C4-2B (cell line): ENCODE measurements around the gene COPB2.

Source experiments
- H3K27ac ChIP-seq: fragments of 450-650 bp; 2 replicates; pipeline ENCODE4 v1.5.1; 2017
- ZFX ChIP-seq: fragments of 450-650 bp; IDR thresholded peaks from 2 replicates; pipeline ENCODE4 v1.6.1; 2017
- TF ChIP-seq, protein P1 (sequence below): fragments of 450-650 bp; conservative IDR thresholded peaks from 2 replicates; pipeline ENCODE4 v1.5.1; 2017; ENCODE audit warnings: mild to moderate bottlenecking

The COPB2 gene

DNA sequence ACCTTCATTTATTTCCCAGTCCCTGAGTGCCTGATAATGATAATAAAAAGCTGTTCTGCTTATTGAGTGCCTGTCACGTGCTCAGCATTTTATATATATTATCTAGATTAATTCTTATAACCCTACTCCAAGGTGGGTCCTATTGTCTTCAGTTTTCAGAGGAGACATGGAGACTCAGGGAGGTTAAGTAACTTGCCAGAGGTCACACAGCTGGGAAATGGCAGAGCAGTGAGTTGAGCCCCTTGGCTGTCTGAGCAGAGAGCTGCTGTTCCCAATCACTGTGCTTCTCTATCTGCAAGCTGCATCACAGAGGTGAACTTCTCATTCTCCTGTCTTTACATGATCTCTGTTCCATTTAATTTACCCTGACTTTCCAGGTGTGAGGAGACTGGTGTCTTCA is 77.9 kb downstream of the COPB2 start:
- TF ChIP-seq ZFX, result no peak
- TF ChIP-seq, protein P1, sequence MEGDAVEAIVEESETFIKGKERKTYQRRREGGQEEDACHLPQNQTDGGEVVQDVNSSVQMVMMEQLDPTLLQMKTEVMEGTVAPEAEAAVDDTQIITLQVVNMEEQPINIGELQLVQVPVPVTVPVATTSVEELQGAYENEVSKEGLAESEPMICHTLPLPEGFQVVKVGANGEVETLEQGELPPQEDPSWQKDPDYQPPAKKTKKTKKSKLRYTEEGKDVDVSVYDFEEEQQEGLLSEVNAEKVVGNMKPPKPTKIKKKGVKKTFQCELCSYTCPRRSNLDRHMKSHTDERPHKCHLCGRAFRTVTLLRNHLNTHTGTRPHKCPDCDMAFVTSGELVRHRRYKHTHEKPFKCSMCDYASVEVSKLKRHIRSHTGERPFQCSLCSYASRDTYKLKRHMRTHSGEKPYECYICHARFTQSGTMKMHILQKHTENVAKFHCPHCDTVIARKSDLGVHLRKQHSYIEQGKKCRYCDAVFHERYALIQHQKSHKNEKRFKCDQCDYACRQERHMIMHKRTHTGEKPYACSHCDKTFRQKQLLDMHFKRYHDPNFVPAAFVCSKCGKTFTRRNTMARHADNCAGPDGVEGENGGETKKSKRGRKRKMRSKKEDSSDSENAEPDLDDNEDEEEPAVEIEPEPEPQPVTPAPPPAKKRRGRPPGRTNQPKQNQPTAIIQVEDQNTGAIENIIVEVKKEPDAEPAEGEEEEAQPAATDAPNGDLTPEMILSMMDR, result no peak
- no peak overlapping the region for H3K27ac ChIP-seq

DNA sequence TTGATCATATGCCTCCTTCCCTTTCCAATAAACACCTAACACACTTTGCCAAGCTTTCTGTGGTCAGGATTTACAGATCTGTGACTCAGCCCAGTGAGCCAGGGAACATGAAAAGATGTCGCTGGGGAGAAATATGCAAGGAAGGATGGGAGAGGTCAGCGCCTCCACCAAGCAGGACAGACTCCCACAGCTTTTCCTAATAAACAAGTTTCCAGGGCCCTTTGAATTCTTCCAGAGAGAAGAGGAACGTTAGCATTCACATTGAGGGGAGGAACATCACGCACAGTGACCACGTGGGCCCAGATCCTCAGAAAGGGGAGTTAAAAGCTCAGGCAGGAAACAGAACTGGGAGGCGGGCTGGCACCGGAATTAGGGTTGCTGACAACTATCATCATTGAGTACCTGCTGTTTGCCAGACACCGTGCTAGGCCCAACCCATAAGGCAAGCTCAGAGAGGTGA is 78.9 kb downstream of the COPB2 start:
- H3K27ac ChIP-seq, result no peak overlapping the region
- TF ChIP-seq ZFX, result no peak
- TF ChIP-seq, protein P1, result no peak

DNA sequence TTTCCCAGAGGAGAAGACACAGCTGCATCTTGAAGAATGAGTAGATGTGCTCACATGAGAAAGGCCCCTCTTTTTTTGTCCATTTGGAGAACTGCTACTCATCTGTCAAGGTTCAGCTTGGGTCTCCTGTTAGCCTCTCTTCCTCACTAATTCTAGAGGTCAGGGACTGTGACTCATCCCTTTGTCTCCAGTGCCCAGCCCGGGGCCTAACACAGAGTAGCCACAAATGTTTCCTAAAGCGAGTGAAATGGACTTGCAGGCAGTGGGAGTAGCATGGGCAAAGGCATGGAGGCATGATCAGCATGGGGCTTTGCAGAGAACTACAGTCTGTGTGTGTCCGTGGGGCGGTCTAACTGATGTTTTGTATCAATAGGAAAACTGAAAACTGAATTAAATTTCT is 79.6 kb downstream of the COPB2 start:
- TF ChIP-seq, protein P1, result no peak
- no peak for TF ChIP-seq ZFX
- H3K27ac ChIP-seq, result no peak overlapping the region

DNA sequence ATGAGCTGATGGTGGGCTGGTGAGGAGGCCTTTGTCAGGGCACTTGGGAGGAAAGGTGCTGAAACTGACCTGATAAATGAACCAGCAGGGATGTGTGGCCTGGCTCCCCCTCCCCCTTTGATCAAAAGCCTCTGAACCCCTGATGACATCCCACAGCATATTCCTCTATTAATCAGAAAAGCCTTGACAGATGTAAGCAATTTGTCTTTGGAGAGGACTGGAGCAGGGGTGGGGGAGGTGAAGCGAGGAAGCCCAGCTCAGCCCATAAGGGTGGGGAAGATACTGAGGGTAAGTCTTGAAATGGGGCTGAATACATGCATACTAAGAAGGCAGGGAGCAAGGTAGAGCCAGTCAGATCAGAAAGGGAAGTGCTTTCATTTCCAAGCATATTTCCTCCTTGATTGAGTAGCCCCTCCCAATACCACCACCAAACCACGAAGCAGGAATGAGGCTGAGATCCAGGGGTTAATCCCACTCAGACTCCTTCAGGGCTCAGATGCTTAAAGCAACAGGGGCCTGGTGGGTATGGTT is 80.3 kb downstream of the COPB2 start:
- TF ChIP-seq ZFX, result no peak
- TF ChIP-seq, protein P1, result no peak
- H3K27ac ChIP-seq, result no peak overlapping the region

DNA sequence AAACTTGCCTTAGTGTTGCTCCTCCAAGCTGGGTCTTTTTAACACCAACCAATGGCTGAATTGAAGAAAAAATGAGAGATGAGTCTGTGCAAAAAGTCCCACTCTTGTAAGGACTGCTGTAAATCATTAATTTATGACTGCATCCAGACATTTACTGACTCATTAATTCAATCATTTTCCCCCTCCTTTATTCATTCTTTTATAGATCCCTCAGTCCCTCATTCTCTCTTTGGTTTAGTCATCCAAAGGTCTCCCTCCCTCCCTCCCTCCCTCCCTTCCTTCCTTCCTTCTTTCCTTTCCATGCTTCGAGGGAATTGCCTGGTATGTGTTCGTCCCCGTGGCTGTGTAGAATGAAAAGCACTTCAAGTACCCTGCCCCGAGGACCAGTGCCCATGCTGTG is 80.9 kb downstream of the COPB2 start:
- TF ChIP-seq, protein P1, result no peak
- TF ChIP-seq ZFX, result no peak
- no peak overlapping the region for H3K27ac ChIP-seq

DNA sequence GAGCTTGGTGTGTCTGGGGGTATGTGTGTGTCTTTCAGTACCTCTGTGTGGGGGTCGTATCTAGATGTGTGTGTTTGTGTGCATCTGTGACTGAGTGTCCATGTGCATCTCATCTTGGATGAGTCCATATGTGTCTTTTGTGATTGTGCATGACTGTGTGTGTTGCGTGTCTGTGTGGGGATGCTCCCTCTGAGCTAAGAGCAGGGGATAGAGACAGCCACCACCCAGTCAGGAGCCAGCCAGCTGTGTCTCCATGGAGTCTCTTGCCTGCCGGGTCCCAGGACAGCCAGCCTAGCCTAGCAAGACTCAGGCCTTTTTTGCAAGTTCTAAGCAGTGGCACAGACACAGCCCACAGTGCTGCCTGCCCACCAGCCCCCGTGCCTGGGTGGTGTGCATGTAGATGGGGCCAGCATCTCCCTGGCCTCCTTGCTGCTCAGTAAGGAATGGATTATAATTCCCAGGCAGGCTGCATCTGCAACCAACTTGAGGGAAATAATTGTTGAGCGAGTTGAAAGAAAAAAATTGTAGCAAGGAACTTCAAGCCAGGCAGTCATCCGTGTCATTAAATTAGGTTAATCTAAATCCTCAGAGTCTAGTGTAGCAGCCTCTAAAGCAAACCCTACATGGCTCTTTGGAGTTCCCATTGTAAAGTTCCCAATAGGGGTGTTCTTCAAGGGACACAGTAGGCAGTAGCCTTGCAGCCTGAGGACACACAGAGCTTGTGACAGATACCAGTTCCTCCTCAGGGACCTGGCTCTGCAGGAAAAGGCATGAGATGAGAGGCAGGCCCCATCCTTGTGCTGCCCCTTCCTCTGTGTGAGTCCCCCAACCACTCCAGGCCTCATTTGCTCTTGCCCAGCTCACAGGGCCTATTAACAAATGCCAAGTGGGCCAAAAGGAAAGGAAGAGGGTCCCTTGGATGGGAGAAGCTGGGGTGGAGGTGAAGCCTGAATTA is 81.6 kb downstream of the COPB2 start:
- TF ChIP-seq, protein P1, result no peak
- no peak for TF ChIP-seq ZFX
- H3K27ac ChIP-seq, result no peak overlapping the region
